Smooth muscle cell of the pulmonary artery (primary cell): Measurements from ENCODE around the gene LONRF2. TPM values are rescaled to one million over a fixed set of nuclear protein-coding genes. Genes with fewer than 3 reads are reported as not detected.

Experiments
- total RNA-seq: library from RNA; depleted of rRNA; stranded (reverse); fragments of >200 nt; gene quantifications from 2 replicates; pipeline ENCODE4 v1.2.3, GENCODE V29; 2014

LONRF2 gene
- total RNA-seq, result 0.52 and 3.6 TPM in 2 replicates

DNA sequence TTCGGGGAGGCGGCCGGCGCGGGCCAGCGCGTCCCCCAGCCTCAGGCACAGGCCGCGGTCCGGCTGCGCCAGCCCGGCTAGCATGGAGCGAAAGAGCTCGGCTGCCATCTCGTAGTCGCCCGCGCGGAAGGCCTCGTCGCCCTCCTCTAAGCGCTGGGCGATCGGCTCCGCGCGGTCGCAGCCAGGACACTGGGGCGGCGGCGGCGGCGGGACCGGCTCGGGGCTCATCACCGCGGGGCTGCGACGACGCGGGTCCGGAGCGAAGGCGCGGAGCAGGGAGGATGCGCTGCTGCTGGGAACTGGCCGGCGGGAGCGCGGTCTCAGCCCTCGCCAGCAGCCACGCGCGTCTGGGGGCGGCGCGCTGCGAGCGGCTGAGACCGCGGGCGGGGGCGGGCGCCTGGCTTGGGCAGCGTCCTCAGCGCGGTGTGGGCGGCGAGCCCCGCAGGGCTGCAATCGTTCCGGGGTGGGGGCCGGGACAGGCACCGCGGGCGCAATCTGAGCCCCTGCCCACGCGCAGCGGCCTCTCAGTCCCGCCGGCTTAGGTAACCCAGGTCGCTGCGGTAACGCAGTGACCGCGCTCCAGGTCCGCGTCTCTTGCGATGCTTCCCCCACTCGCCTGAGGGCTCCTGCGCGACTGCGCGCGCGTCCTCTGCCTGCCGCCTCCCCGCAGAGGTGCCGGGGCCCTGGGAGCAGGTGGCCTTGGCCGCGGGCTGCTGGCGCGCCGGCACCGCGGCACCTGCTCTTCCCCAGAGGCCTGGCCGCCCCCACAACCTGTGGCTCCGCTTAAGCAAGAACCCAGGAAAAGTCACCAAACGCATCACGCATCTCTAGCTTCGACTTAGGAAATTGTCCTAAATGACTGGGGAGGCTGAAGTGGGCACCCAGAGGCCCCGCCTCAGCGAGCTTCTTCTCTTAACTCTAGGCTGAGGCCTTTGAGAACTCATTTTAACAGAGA lies at the start of gene LONRF2:
TSS of gene LONRF2 (minus strand) at position 636 of the 955 bp plus-strand sequence. CDS start at position 228, 408 bp downstream.

Other genes with a start within 250 kb of the LONRF2 start
- 3.4 and 7.5 TPM in 2 replicates for gene AFF3, start 179.9 kb downstream of the LONRF2 start, total RNA-seq
- gene CHST10, start 95.2 kb upstream of the LONRF2 start, total RNA-seq, result 6.0 and 9.0 TPM in 2 replicates
- not detected in 2 replicates for gene NMS, start 148.0 kb upstream of the LONRF2 start, total RNA-seq
- gene PDCL3, start 240.5 kb upstream of the LONRF2 start, total RNA-seq, result 9.6 and 13.7 TPM in 2 replicates